Right cardiac atrium (tissue), 5 donors: ENCODE measurements around the gene LMBR1. TPM values are rescaled to one million over a fixed set of nuclear protein-coding genes. Genes with fewer than 3 reads are reported as not detected.
"Not testable (repeated sequence)": the region's sequence is repeated elsewhere in the genome, so short reads cannot be mapped to it uniquely, and the experiment has no call there.

Source experiments
- ATAC-seq, 2 donors: fragments of 200-7000 bp; cut with Tn5 transposase; one replicate each; pipeline versions ENCODE4 v1.8.0 to v1.9.1; 2020; ENCODE audit warnings: moderate library complexity in 2 of 2, mild to moderate bottlenecking in 1 of 2
- DNase-seq, 3 donors: peaks; one replicate each; pipeline ENCODE4 v3.0.0-alpha.2; 2020
- H3K27ac ChIP-seq: one replicate; pipeline ENCODE4 v1.5.1; 2013; ENCODE audit warnings: mild to moderate bottlenecking, low read length, control low read depth, moderate library complexity
- H3K27me3 ChIP-seq: one replicate; pipeline ENCODE4 v1.6.1; 2013; ENCODE audit not compliant: control insufficient read depth, insufficient read depth
- H3K4me1 ChIP-seq: one replicate; pipeline ENCODE4 v1.6.1; 2013; ENCODE audit warnings: low read length; ENCODE audit not compliant: control insufficient read depth, insufficient read depth
- H3K4me3 ChIP-seq: one replicate; pipeline ENCODE4 v1.5.1; 2013; ENCODE audit warnings: low read length, control low read depth
- H3K9me3 ChIP-seq: one replicate; pipeline ENCODE4 v1.6.1; 2013; ENCODE audit warnings: low read length; ENCODE audit not compliant: control insufficient read depth
- WGBS: extraction: QIAGEN DNeasy Blood & Tissue Kit; methylation state at CpG from one replicate; pipeline ENCODE4 v1.1.7; 2013; 5-methylcytosine and 5-hydroxymethylcytosine counted together
- intact Hi-C, 4 donors: fragments of 100-400 bp; cut with DNase I; formaldehyde crosslinking; loops; one replicate each; pipeline versions ENCODE4 v1.11.0 to v1.14.0; 2022 to 2023
- polyA plus RNA-seq: library from polyadenylated mRNA; stranded (reverse); fragments of 200-250 nt; gene quantifications from one replicate; pipeline ENCODE4 v1.2.3, GENCODE V29; 2013
- total RNA-seq, 4 donors: library from RNA; stranded (reverse); fragmentation: NEBNext Ultra II Directional; extraction: Animal tissue kit (Norgen Biotek cat#: 25700); gene quantifications; one replicate each; pipeline ENCODE4 v1.2.1, GENCODE V29; 2021
- donor health status: healthy with polysubstance abuse.
- donor health status: DM: no; HTN: yes; CAD: no.
- donor health status: DM: no; HTN: no; CAD: no.
- donor health status: DM: no; HTN: yes; CAD: no; lungs with severe emphysema.
- donor health status: DM: yes; HTN: yes; CAD: no.

LMBR1 gene
- total and polyA plus RNA-seq, 5 donors: 8.1 to 48.7 (median 46.3) TPM

DNA sequence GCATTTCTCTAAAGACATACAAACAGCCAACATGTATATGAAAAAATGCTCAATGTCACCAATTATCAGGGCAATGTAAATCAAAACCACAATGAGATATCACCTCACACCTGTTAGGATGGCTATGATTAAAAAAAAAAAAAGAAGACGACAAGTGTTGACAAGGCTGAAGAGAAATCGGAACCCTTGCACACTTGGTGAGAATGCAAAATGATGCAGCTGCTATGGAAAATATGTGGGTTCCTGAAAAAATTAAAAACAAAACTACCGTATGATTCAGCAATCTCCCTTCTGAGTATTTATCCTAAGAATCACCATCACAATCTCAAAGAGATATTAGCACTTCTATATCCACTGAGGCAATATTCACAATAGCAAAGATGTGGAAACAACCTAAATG lies 11.3 kb downstream of the LMBR1 start:
- H3K27ac ChIP-seq: no peak overlapping the region
- ATAC-seq (no peak), DNase-seq (no peak)
- H3K4me3 ChIP-seq: no peak overlapping the region
- intact Hi-C loops: no loop called here
- H3K4me1 ChIP-seq: no peaks in the 10 kb centered on the region
- WGBS: 79% methylated on average over 3 of the region's 3 CpGs
- no peaks in the 10 kb centered on the region for H3K9me3 ChIP-seq
- H3K27me3 ChIP-seq: no peaks in the 10 kb centered on the region

DNA sequence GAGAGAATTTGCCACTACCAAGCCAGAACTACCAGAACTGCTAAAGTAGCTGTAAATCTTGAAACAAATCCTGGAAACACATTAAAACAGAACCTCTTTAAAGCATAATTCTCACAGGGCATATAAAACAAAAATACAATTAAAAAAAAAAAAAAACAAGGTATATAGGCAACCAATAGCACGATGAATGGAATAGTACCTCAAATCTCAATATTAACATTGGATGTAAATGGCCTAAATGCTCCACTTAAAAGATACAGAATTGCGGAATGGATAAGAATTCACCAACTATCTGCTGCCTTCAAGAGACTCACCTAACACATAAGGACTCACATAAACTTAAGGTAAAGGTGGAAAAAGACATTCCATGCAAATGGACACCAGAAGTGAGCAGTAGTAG lies 17.2 kb downstream of the LMBR1 start:
- H3K27ac ChIP-seq: no peak overlapping the region
- ATAC-seq (no peak), DNase-seq (no peak)
- intact Hi-C loops: no loop called here
- H3K9me3 ChIP-seq: no peaks in the 10 kb centered on the region
- no peaks in the 10 kb centered on the region for H3K4me1 ChIP-seq
- WGBS: 96% methylated on average over 2 of the region's 2 CpGs
- no peaks in the 10 kb centered on the region for H3K27me3 ChIP-seq
- H3K4me3 ChIP-seq: no peak overlapping the region

- intact Hi-C loops, ATAC-seq: not testable (repeated sequence)
Observed at GRCh38 chr7:156868363-156868762, 24.6 kb downstream of the LMBR1 start.

GRCh38 chr7:156865493-156865892 lies 27.5 kb downstream of the LMBR1 start:
- DNase-seq (no peak), ATAC-seq (no peak)
- no peak overlapping the region for H3K4me3 ChIP-seq
- H3K4me1 ChIP-seq: no peaks in the 10 kb centered on the region
- intact Hi-C loops: no loop called here
- no peaks in the 10 kb centered on the region for H3K27me3 ChIP-seq
- no peaks in the 10 kb centered on the region for H3K9me3 ChIP-seq
- WGBS: 82% methylated on average over 1 of the region's 1 CpG
- no peak overlapping the region for H3K27ac ChIP-seq

More at GRCh38 chr7:156868363-156868762, 24.6 kb downstream of the LMBR1 start:
- not testable (repeated sequence) for H3K4me3 ChIP-seq, H3K27ac ChIP-seq, H3K4me1 ChIP-seq, H3K27me3 ChIP-seq, DNase-seq, H3K9me3 ChIP-seq
- WGBS: 97% methylated on average over 8 of the region's 8 CpGs

- H3K27ac ChIP-seq, intact Hi-C loops, H3K4me3 ChIP-seq, H3K9me3 ChIP-seq, ATAC-seq, H3K4me1 ChIP-seq, DNase-seq, H3K27me3 ChIP-seq: not testable (repeated sequence)
- WGBS: over 99% methylated on average over 2 of the region's 2 CpGs
Observed at GRCh38 chr7:156862022-156862421, 31.0 kb downstream of the LMBR1 start.

DNA sequence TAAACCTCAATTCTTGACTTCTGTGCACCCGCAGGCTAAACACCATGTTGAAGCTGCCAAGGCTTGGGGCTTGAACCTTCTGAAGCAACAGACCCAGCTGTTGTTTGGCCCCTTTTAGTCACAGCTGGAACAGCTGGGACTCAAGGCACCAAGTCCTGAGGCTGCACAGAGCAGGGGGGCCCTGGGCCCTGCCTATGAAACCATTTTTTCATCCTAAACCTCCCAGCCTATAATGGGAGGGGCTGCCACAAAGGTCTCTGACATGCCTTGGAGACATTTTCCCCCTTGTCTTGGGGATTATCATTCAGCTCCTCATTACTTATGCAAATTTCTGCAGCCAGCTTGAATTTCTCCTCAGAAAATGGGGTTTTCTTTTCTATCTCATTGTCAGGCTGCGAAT lies 31.8 kb downstream of the LMBR1 start:
- Histone ChIP-seq H3K27me3 (no peaks in the 10 kb centered on the region), H3K4me3 (no peak overlapping the region), H3K4me1 (no peaks in the 10 kb centered on the region), H3K9me3 (no peaks in the 10 kb centered on the region), H3K27ac (no peak overlapping the region)
- no peak for ATAC-seq
- WGBS: over 99% methylated on average over 2 of the region's 2 CpGs
- intact Hi-C loops: no loop called here
- no peak for DNase-seq

GRCh38 chr7:156860099-156860498 lies 32.9 kb downstream of the LMBR1 start:
- H3K4me1 ChIP-seq, ATAC-seq, intact Hi-C loops, H3K27ac ChIP-seq, H3K27me3 ChIP-seq, DNase-seq, H3K9me3 ChIP-seq, H3K4me3 ChIP-seq: not testable (repeated sequence)
- 98% methylated on average over 8 of the region's 8 CpGs for WGBS

DNA sequence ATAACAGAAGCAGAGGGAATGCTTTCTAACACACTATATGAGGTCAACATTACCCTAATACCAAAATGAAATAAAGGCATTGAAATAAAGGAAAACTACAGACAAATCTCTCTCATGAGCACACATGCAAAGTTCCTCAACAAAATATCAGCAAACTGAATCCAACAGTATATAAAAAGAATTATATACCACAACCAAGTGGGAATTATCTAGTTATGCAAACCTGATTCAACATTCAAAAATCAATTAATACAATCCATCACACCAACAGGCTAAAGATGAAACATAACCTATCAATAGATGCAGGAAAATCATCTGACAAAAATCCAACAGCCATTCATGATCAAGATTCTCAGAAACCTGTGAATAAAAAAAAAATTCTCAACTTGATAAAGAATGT lies 34.5 kb downstream of the LMBR1 start:
- intact Hi-C loops: no loop called here
- H3K27ac ChIP-seq: no peak overlapping the region
- H3K4me1 ChIP-seq: no peaks in the 10 kb centered on the region
- H3K9me3 ChIP-seq: no peaks in the 10 kb centered on the region
- no peak for DNase-seq
- ATAC-seq: no peak
- H3K4me3 ChIP-seq: no peak overlapping the region
- H3K27me3 ChIP-seq: no peaks in the 10 kb centered on the region

GRCh38 chr7:156857757-156858156 lies 35.2 kb downstream of the LMBR1 start:
- H3K4me1 ChIP-seq: no peaks in the 10 kb centered on the region
- ATAC-seq (no peak), DNase-seq (no peak)
- H3K4me3 ChIP-seq: no peak overlapping the region
- intact Hi-C loops: no loop called here
- WGBS: 96% methylated on average over 1 of the region's 1 CpG
- no peaks in the 10 kb centered on the region for H3K27me3 ChIP-seq
- H3K9me3 ChIP-seq: no peaks in the 10 kb centered on the region
- H3K27ac ChIP-seq: no peak overlapping the region

GRCh38 chr7:156854654-156855053 lies 38.3 kb downstream of the LMBR1 start:
- intact Hi-C loops: no loop called here
- Histone ChIP-seq H3K4me3 (no peak overlapping the region), H3K27me3 (no peaks in the 10 kb centered on the region), H3K4me1 (no peaks in the 10 kb centered on the region), H3K9me3 (no peaks in the 10 kb centered on the region), H3K27ac (no peak overlapping the region)
- WGBS: 98% methylated on average over 5 of the region's 5 CpGs
- DNase-seq (no peak), ATAC-seq (no peak)

- no peak for ATAC-seq
Observed at GRCh38 chr7:156848979-156849378, 44.0 kb downstream of the LMBR1 start.

DNA sequence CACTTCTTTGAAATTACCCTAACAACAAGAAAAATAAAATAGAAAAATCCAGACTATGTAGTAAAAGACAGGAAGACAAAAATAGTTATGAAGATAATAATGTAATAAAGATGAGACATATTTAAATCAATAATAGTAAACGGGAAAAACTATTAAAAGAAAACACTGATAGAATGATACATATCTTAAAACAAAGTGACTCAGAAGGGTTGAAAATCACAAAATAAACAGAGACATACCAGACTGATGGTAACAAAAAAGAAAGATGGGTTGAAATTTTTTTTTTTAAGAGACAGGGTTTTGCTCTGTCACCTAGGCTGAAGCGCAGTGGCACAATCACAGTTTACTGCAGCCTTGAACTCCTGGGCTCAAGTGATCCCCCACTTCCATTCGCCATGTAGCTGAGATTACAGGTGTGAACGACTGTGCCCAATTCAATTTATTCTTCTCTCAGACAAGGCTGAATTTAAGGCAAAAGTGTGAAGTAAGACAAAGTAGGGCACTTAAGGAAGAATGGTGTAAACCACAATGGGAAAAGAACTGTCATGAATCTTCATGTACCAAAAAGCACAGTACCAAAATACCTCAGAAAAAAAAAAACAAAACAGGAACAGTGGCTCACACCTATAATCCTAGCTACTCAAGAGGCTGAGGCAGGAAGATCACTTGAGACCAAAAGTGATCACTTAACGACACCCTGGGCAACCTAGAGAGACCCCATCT lies 47.4 kb downstream of the LMBR1 start:
- no peaks in the 10 kb centered on the region for H3K27me3 ChIP-seq
- no peak for ATAC-seq
- H3K4me1 ChIP-seq: no peaks in the 10 kb centered on the region
- H3K4me3 ChIP-seq: no peak overlapping the region
- 83% methylated on average over 5 of the region's 5 CpGs for WGBS
- intact Hi-C loops: no loop called here
- no peaks in the 10 kb centered on the region for H3K9me3 ChIP-seq
- no peak overlapping the region for H3K27ac ChIP-seq
- no peak for DNase-seq

More at GRCh38 chr7:156848979-156849378, 44.0 kb downstream of the LMBR1 start:
- H3K4me3 ChIP-seq: no peak overlapping the region
- no peaks in the 10 kb centered on the region for H3K4me1 ChIP-seq
- DNase-seq: no peak
- H3K9me3 ChIP-seq: no peaks in the 10 kb centered on the region
- no peak overlapping the region for H3K27ac ChIP-seq
- intact Hi-C loops: no loop called here
- no peaks in the 10 kb centered on the region for H3K27me3 ChIP-seq
- WGBS: 97% methylated on average over 3 of the region's 3 CpGs
